Islet of Langerhans (tissue), 1 donor: ENCODE results near the gene DLG2.
"Not testable (repeated sequence)": the region's sequence is repeated elsewhere in the genome, so short reads cannot be mapped to it uniquely, and the experiment has no call there.

Experiments used
- FAIRE-seq: peaks from one replicate; lab custom pipeline; 2011; peaks lifted over from hg19 to GRCh38; lab: Jason Lieb, UNC

Gene DLG2

GRCh38 chr11:83493917-83494316 lies 2133.2 kb downstream of the DLG2 start:
- peak; percentile 73 for FAIRE-seq

- FAIRE-seq = no peak
These were observed 2134.1 kb downstream of the DLG2 start for GRCh38 chr11:83493034-83493433.

GRCh38 chr11:83483808-83484207 lies 2143.3 kb downstream of the DLG2 start:
- no peak for FAIRE-seq

GRCh38 chr11:83480811-83481210 lies 2146.3 kb downstream of the DLG2 start:
- no peak for FAIRE-seq

GRCh38 chr11:83480251-83480650 lies 2146.9 kb downstream of the DLG2 start:
- no peak for FAIRE-seq

GRCh38 chr11:83477772-83478171 lies 2149.4 kb downstream of the DLG2 start:
- FAIRE-seq = no peak

- FAIRE-seq = no peak
These were observed 2151.4 kb downstream of the DLG2 start for GRCh38 chr11:83475760-83476159.

GRCh38 chr11:83473743-83474142 lies 2153.4 kb downstream of the DLG2 start:
- no peak for FAIRE-seq

GRCh38 chr11:83472806-83473205 lies 2154.3 kb downstream of the DLG2 start:
- FAIRE-seq = no peak

GRCh38 chr11:83471831-83472727 lies 2155.1 kb downstream of the DLG2 start:
- no peak for FAIRE-seq

- FAIRE-seq = no peak
These were observed 2159.3 kb downstream of the DLG2 start for GRCh38 chr11:83467837-83468236.

- no peak for FAIRE-seq
These were observed 2162.8 kb downstream of the DLG2 start for GRCh38 chr11:83464160-83464944.

- FAIRE-seq = no peak
These were observed 2167.3 kb downstream of the DLG2 start for GRCh38 chr11:83459798-83460197.

- FAIRE-seq = no peak
These were observed 2170.6 kb downstream of the DLG2 start for GRCh38 chr11:83456566-83456965.

GRCh38 chr11:83456075-83456474 lies 2171.1 kb downstream of the DLG2 start:
- no peak for FAIRE-seq

GRCh38 chr11:83455356-83455755 lies 2171.8 kb downstream of the DLG2 start:
- FAIRE-seq = no peak

- FAIRE-seq = no peak
These were observed 2172.5 kb downstream of the DLG2 start for GRCh38 chr11:83454674-83455073.

- no peak for FAIRE-seq
These were observed 2177.7 kb downstream of the DLG2 start for GRCh38 chr11:83449338-83449913.

- FAIRE-seq = no peak
These were observed 2178.5 kb downstream of the DLG2 start for GRCh38 chr11:83448686-83449085.

- not testable (repeated sequence) for FAIRE-seq
These were observed 2183.3 kb downstream of the DLG2 start for GRCh38 chr11:83443880-83444279.

GRCh38 chr11:83441601-83442000 lies 2185.5 kb downstream of the DLG2 start:
- no peak for FAIRE-seq

GRCh38 chr11:83441171-83441570 lies 2186.0 kb downstream of the DLG2 start:
- FAIRE-seq = no peak

GRCh38 chr11:83438438-83438837 lies 2188.7 kb downstream of the DLG2 start:
- FAIRE-seq = no peak
